Left ventricle myocardium inferior (tissue), 1 donor: ENCODE data around the gene FUCA2. TPM values are rescaled to one million over a fixed set of nuclear protein-coding genes. Genes with fewer than 3 reads are reported as not detected.

Source experiments
- DNase-seq: peaks from one replicate; pipeline ENCODE4 v3.0.0-alpha.2; 2020
- H3K27ac ChIP-seq: fragments of 200-600 bp; replicated peaks from 2 replicates; pipeline ENCODE4 v1.8.0; 2021
- H3K27me3 ChIP-seq: fragments of 200-600 bp; 2 replicates; pipeline ENCODE4 v1.8.0; 2021; ENCODE audit warnings: low read depth
- H3K36me3 ChIP-seq: fragments of 200-600 bp; 2 replicates; pipeline ENCODE4 v1.8.0; 2021
- H3K4me1 ChIP-seq: fragments of 200-600 bp; 2 replicates; pipeline ENCODE4 v1.8.0; 2021
- H3K4me3 ChIP-seq: fragments of 200-600 bp; 2 replicates; pipeline ENCODE4 v1.8.0; 2021; ENCODE audit warnings: mild to moderate bottlenecking, moderate library complexity
- H3K9me3 ChIP-seq: fragments of 200-600 bp; replicated peaks from 2 replicates; pipeline ENCODE4 v1.8.0; 2021
- CTCF ChIP-seq: fragments of 200-600 bp; IDR thresholded peaks from 2 replicates; pipeline ENCODE4 v1.8.0; 2021; ENCODE audit warnings: antibody characterized with exemption, mild to moderate bottlenecking, borderline replicate concordance
- intact Hi-C: fragments of 100-400 bp; cut with micrococcal nuclease; formaldehyde crosslinking; loops from one replicate; pipeline ENCODE4 v1.11.0; 2022
- total RNA-seq: library from RNA; stranded (reverse); fragmentation: NEBNext Ultra II Directional; extraction: Animal tissue kit (Norgen Biotek cat#: 25700); gene quantifications from one replicate; pipeline ENCODE4 v1.2.1, GENCODE V29; 2021
- donor health status: DM: no; HTN: yes; CAD: no; lungs with severe emphysema.

FUCA2 gene
- total RNA-seq, 1 donor from 2014 or later, result 44.5 TPM

- intact Hi-C loops, result no loop called here
- peak overlapping the region; percentile 78 for H3K27ac ChIP-seq
- no peaks in the 10 kb centered on the region for H3K36me3 ChIP-seq
These were observed 24.9 kb upstream of the FUCA2 start for GRCh38 chr6:143536461-143536865.

GRCh38 chr6:143535189-143535614 is 23.7 kb upstream of the FUCA2 start:
- DNase-seq, result no peak
- Histone ChIP-seq H3K4me1 (peaks cover 17% of the 10 kb centered on the region), H3K36me3 (no peaks in the 10 kb centered on the region), H3K9me3 (no peaks in the 10 kb centered on the region), H3K27me3 (no peaks in the 10 kb centered on the region), H3K4me3 (no peak overlapping the region), H3K27ac (no peak overlapping the region)
- TF ChIP-seq CTCF, result no peak
- intact Hi-C loops, result no loop called here

More at GRCh38 chr6:143536461-143536865, 24.9 kb upstream of the FUCA2 start:
- TF ChIP-seq CTCF, result no peak
- Histone ChIP-seq H3K4me3 (peak overlapping the region; percentile 72), H3K27me3 (no peaks in the 10 kb centered on the region), H3K9me3 (no peaks in the 10 kb centered on the region), H3K4me1 (peaks cover 17% of the 10 kb centered on the region)
- DNase-seq, result peak; percentile 55

GRCh38 chr6:143531720-143532499 is 20.4 kb upstream of the FUCA2 start:
- no peak overlapping the region for H3K27ac ChIP-seq
- no peaks in the 10 kb centered on the region for H3K27me3 ChIP-seq
- no peak for DNase-seq
- H3K4me1 ChIP-seq, result peaks cover 6% of the 10 kb centered on the region
- TF ChIP-seq CTCF, result no peak
- H3K9me3 ChIP-seq, result no peaks in the 10 kb centered on the region
- intact Hi-C loops, result no loop called here
- H3K4me3 ChIP-seq, result no peak overlapping the region
- no peaks in the 10 kb centered on the region for H3K36me3 ChIP-seq

GRCh38 chr6:143529095-143529494 is 17.6 kb upstream of the FUCA2 start:
- Histone ChIP-seq H3K4me3 (no peak overlapping the region), H3K27me3 (no peaks in the 10 kb centered on the region), H3K36me3 (no peaks in the 10 kb centered on the region), H3K9me3 (no peaks in the 10 kb centered on the region), H3K27ac (no peak overlapping the region), H3K4me1 (no peaks in the 10 kb centered on the region)
- DNase-seq, result no peak
- intact Hi-C loops, result no loop called here
- TF ChIP-seq CTCF, result no peak

GRCh38 chr6:143528164-143528811 is 16.8 kb upstream of the FUCA2 start:
- no peak overlapping the region for H3K27ac ChIP-seq
- no peaks in the 10 kb centered on the region for H3K9me3 ChIP-seq
- no peak for TF ChIP-seq CTCF
- no peaks in the 10 kb centered on the region for H3K4me1 ChIP-seq
- DNase-seq, result no peak
- H3K4me3 ChIP-seq, result no peak overlapping the region
- H3K27me3 ChIP-seq, result no peaks in the 10 kb centered on the region
- intact Hi-C loops, result no loop called here
- H3K36me3 ChIP-seq, result no peaks in the 10 kb centered on the region
